RCC 7860 (cell line): ENCODE results near the gene EPS8.
A peak's percentile ranks its signal among the peaks of the same experiment; 100 is the strongest.
"Not testable (repeated sequence)": the region's sequence is repeated elsewhere in the genome, so short reads cannot be mapped to it uniquely, and the experiment has no call there.

ENCODE experiments used
- DNase-seq: peaks from one replicate; pipeline ENCODE4 v3.0.0-alpha.2; 2015; ENCODE audit warnings: low spot score
- FAIRE-seq: peaks from 2 replicates; lab custom pipeline; 2012; peaks lifted over from hg19 to GRCh38; lab: Jason Lieb, UNC

EPS8 gene

DNA sequence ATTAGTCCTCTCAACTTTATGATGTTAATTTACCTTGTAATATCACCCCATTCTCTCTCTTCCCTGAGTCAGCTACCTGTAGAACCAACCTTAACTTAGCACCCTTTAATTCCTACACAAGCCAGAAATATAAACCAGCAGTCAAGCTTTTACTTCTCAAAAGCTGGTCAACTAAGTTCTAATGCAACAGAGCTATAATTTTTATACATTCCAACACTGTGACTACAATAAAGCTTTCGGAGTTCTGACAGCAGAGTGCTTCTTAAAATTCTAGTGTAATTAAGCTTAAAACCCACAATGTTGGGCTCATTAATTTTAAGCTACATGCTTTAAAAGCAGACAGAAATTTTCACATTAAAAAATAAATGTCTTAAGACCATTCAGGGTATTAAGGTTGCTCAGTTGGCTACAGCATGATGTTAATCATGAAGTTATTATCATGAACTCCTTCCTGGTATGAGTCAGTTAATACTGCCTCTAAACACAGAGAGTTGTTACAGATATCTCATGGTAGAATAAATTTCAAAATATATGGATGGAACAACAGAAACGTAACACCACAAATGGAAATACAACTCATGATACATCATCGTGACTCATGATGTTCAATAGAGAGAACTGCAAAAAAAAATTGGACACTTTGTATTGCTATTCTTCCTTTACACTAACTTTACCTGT lies 126.7 kb downstream of the EPS8 start:
- FAIRE-seq (peak; percentile 96), DNase-seq (peak; percentile 89)

DNA sequence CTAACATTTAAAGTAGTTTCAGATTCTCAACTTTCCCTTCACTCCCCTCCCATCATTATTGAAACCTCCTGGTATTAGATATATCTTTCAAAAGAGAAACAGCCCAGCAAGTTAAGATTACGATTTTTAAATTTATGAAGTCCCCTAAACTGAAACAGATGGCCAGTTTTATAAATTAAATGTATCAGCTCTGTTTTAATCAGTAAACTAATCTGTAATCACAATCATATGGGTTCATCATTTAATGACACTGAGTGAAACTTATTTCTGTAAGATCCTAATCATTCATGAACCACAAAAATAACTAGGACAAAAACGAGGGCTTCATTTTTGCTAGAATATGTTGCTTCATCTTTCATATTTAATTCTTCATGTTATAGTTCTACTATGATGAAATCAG lies 137.8 kb downstream of the EPS8 start:
- no peak for FAIRE-seq
- no peak for DNase-seq

DNA sequence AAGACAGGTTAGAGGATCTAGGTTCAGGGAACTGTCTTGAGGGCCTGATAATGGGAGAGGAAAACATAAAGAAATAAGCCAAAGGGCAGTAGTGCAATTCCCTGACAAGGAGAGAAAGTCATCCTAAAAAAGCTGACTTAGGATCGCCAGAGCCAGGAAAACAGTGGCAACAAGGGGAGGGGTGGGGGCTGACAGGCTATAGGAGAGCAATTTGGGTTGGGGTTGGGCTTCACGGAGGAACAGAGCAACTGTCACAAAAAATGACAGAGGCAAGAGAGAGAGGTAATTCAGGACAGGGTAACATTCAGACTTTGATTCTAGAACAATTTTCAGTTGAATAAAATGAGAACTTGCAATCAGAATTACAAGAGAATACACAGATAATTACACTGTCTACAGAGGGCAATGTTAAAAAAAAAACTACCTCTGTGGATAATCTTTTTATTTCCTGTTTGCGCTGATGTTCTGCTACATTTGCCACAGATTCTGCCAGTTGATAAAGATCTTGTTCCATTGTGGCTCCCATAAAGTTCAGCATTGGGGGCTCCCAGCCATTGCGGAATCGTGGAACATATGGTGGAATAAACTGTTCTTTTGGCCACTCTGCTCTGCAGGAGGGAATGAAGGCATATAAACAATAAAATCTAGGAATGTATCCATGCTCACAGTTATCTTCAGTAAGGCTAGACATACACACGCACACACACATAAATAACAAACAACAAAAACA lies 138.6 kb downstream of the EPS8 start:
- FAIRE-seq (no peak), DNase-seq (no peak)

DNA sequence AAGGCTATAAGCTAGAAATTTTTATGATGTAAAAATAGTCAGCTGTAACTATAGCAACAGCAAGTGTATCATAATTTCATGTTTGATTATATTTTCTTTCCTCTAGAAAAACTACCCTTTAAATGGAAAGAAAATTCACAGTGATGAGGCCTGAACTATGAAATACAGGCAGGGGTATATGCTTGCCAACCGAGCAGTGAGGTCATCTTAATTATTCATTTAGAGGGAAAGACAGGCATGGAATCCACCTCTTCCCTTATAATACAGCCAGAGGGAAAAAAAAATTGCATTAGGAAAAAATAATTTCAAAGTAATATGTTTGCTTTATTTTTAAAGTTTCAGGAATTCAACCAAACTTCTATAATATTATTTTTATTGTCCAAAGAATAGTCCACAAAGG lies 139.8 kb downstream of the EPS8 start:
- FAIRE-seq: no peak

DNA sequence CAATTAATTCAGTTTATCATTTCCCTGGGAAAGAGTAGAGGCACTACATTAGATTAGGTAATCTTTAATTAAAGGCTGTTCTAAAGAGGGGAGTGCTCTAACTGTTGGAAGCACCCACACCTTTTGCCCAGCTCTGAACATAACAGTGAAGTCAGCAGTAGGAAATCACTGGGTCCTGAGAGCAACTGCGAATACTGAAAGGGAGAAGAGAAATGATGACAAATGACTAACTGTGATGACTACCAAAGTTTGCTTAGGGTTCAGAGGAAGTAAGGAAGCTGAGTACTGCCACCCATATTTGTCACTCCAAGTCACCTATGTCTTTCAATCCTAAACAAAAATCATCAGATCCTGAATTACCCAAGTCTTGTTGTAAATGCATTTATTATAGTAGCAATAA lies 140.6 kb downstream of the EPS8 start:
- DNase-seq (no peak), FAIRE-seq (no peak)

More for the DNA sequence above, 139.8 kb downstream of the EPS8 start:
- DNase-seq: no peak

DNA sequence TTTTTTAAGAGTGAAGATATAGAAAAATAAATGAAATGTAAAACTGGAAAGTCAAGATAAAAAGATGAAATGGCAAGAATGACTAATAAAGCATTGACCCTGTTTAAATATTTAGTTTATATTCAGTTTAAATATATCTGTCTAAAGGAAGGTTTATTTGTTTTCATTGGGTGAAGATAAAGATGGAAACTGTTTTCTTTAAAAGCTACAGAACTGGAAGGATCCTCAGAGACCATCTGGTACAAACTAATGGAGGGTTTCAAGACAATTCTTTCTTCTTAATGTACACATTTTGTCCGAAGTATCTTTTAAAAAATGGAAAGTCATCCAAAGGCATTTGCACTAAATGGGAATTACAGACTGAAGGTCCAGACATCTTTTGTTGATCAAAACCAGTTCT lies 142.6 kb downstream of the EPS8 start:
- FAIRE-seq (no peak), DNase-seq (no peak)

DNA sequence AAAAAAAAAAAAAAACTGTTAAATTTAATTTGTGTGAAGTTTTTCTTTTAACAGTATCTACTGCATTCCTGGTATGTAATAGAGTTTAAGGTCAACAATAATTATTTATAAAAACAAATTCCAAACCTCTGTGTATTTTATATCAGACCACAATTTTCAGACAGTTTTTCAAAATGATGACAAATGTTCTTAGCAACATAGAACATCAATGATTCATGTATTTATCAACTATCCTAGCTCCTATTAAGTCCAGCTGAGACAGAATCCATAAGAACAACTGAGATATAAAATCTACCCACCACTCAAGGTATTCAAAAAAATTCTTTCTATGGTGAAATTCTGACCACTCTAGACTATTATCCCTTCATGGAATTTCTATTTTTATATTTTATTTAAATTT lies 144.5 kb downstream of the EPS8 start:
- DNase-seq (no peak), FAIRE-seq (no peak)

DNA sequence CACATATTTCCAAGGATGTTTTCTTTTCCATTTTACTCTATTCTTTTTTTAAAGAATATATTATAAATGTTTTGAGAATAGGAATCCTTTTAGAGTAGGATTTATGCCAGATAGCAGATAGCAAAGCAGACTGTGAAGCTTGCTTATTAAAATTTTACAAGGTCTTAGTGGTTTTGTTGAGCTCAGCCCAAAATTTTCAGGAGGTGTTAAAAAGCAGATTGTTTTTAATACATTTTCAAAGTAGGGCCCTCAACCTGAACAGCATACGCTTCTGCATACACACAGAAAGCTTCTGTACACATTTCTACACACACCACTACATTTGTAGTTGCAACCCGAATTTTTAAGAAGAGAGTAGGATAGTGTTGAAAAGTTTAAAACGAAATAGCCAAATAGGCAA lies 151.0 kb downstream of the EPS8 start:
- DNase-seq (no peak), FAIRE-seq (no peak)

DNA sequence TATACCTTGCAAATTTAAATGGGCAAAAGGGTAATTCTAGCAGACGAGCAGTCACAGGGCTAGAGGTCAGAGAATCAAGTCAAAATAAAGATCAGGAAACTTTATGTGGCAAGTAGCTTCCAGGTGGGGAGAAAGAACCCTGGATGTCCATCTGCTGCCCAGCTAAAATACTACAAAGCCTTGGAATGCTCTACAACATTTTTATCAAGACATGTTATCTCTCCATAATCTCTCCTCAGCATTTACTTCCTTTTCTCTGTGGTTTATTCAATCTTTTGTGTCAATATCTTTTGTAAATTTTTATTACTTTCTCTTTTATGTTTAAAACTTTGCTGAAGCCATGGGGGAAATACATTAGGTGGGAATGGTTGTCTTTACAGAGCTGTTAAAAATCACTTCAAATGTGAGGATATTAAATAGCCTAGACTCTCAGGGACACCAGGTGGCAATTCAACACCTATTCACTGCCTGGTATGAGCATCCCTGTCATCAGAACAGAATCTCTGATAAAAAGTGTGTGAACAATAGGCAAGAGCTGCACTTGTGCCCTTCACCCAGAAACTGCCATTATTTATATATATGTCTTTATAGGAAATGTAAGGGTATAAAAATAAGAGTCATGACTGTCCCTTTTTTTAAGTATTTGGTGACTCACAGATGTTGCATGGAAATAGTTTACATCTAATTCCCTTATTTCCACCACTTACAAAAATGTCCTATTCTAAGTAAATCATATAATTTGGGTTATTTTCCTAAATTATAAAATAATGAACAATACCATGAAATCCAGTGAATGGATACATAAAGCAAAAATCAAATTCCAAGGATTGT lies 152.9 kb downstream of the EPS8 start:
- FAIRE-seq (no peak), DNase-seq (no peak)

DNA sequence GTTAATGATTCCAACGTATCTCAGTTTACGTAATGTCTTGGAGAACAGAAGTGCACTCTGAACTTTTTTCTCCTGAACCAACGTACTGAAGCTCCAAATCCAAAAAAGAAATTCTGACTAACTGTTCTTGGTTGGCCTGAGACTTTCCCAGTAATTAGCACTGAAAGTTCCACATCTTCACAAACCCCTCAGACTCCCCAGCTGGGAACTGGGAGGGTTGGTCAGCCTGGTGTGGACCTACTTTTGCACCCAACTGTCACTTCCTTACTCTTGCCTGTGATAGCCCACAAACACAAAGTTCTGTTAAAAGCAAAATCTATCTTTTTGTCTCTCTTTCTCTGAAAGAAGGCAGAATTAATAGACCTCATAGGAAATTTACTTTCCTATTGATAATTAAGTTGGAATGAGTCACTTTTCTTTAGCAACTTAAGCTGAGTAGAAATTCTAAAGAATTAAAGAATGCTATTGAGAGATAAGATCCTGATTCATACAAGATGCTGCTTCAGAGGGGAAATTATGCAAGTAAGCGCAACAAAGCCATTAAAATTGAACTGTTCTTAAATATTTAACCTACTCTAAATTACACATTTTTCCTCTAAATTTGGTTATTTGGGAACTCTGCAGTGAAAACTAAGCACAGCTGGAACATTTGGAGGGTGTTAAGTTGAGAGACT lies 155.0 kb downstream of the EPS8 start:
- FAIRE-seq (no peak), DNase-seq (no peak)

DNA sequence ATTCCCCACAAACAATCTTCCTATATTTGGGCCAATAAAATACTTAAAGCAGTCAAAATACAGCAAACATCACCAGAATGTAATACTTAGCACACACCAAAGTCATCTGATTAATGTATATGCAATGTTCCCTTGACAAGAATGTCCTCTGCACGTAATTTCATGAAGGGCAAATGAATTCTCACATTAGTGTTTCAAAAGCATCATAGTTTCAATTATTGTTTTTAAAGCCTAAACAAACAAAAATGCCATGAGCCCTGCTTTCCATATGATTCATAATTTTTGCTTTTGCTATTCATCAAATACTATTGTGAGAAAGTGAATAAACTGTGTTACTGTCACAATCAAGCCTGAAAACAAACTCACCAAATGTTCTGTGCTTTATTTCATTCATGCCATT lies 156.0 kb downstream of the EPS8 start:
- FAIRE-seq: no peak
- DNase-seq: no peak

DNA sequence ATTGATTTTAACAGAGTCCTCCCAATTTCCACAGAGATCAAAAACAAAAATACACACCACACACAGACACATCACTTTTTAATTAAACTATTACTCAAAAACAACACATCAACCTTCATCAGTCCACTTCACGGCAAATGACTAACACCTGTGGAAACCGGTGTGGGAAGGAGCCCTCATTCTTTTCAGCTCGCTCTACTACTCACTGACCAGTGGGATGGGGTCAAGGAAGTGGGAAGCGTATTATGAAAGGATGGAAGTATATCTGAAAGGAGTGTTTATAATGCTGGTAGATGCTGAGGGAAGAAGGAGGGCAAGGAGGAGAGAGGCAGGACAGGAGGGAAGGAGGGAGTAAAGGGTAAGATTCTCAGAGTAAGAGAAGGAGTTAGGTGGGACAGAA lies 156.5 kb downstream of the EPS8 start:
- FAIRE-seq (no peak), DNase-seq (no peak)

DNA sequence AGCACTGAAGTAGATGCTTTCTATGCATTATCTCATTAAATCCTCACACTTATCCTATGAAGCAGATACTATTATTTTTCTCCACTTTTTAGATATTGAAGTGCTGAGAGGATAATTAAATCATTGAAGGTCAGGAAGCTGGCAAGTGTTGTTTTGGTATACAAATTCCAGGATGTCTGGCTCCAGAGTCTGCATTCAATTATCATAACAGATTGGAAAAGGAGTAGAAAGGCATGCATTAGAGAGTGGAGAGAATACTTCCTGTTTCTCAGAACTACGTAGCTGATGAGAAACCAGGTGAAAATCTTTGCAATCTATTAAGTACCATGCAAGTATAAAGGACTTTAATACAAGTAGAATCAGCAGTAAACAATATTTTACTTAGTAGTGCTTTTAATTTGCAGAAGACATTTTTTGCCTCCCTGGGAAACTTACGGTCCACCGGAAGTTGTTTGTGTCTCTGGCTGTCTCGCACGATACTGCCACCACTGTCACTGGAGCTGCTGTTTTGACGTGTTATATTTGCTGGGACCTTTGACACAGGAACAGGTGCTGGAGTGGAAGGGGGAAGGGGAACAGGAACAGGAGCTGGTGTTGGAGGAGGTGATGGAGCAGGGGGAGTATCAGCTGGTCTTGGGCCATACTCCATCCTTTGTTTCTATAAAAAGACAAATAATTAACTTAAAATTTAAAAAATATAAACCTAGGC lies 158.0 kb downstream of the EPS8 start:
- no peak for FAIRE-seq
- no peak for DNase-seq

DNA sequence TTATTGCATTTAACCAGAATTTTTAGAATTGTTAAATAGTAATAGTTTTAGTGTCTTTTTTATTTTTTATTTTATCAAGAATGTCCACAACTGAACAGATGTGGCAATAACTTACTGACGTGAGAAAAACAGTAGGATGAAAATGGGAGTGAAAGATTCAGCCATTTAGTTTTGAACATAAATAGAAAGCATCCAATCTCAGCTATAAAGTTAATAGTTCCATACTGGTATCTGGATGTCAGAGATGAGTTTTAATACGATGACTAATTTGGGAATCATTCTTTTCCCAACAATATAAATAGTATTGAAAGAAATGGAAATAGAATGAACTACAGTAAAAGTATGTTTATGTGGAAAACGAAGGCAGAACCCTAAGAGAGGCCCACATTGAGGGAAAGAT lies 159.4 kb downstream of the EPS8 start:
- DNase-seq: no peak
- FAIRE-seq: peak; percentile 5

DNA sequence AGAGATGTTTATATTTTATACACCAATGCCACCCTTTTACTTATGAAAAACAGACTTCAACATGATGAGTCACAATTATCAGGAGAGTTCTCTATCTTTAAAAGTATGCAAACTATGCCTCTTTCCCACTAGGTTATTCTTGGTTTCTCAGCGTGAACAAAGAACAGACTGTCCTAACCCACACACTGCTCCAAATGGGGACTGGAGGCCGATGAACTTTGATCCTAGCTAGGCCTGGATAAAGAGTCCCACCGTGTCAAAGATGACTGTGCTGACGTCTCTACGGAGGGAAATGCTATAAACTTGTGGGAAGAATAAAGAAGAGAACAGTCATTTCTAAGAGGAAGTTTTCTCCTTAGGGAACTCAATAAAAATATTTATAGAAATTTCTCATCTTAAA lies 160.1 kb downstream of the EPS8 start:
- DNase-seq (peak; percentile 85), FAIRE-seq (peak; percentile 92)

DNA sequence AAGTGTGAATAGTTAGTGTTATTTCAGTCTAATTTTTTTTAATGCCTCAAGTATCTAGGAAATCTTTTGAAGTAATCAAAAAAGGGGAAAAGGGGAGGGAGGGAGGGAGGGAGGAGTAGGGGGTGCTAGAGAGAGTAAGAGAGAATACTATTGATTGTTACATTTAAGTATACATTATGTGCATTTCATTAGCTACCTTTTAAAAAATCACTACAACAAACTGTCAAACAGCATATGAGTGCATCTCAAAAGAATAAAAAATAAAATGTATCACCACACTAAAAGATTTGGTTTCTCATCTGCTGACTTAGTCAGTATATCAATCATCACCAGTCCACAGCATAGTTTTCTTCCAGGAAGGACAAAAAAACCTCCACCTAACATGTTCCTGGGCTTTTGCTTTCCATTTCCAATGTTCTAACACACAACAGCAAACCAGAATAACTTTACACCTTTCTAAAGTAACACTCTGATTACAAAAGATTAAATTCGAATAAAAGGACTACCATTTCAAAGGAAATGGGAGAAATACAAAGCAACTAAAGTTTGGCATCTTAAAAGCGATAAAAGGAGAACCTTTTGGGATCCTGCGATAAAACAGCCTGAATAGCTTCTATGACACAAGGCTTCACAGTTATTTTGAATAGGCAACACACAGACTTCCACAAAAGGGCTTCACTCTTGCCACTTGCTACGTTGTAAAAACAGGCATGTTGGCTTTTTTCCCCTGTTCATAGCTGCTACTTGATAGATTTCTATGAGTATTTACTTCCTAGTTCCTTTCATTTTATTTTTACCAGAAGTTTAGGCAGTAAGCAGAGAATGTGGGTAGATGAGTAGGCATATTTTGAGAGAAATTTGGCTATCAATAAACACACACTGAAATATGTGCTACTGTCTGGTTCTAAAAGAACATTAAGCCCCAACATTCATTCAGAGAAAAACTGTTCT lies 160.9 kb downstream of the EPS8 start:
- FAIRE-seq: no peak

DNA sequence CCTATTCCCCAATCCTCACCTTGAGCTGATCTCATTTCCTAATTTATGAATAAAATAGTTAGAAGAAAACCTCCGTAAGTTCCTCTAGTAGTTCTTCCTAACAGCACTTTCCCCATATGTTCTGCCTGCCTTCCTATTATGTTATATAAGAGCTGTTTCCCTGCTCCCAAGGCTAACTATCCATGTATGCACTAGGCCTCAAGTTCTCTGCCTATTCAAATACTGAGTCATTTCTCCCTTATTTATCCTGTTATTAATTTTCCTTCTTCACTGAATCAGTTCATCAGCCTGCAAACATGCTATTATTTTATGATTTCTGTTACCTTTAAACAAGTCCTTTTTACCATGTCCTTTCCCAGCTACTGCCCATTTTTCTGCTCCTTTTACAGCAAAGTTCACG lies 164.1 kb downstream of the EPS8 start:
- FAIRE-seq (no peak), DNase-seq (no peak)

More for the DNA sequence above, 160.9 kb downstream of the EPS8 start:
- DNase-seq: no peak

DNA sequence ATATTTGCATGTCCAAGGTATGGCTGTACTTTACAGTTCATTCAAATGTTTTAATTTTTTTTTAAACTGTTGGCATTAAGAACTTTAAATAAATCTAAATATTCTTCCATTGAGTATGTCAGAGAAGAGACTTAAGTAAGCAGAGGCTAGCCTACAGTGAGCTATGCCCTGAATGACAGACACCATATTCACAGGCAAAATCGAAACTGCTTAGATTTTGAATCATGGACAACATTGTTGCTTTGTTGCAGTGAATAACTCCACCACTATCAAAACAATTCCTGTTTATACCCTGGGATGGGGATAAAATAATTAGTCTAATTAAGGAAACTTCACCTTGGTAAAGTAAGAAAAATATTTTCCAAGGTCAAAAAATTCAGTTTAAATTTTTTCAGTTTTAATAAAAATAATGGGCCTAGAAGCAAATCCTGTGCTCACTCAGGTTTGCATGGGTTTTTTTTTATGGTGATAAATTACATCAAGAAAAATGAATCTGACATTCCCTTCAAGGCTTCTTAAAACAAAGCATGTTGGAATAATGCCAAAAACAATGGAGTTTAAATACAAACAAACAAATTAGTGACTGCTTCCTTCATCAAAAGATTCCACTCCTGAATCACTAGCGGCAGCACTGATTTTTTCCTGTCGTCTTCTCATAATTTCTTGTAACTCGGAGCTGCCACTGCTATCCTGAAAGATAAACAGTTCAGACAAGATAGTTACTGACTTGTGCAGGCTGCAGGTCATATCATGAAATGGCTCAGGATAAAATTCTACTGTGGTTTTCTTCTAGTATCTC lies 168.2 kb downstream of the EPS8 start:
- DNase-seq (no peak), FAIRE-seq (no peak)

DNA sequence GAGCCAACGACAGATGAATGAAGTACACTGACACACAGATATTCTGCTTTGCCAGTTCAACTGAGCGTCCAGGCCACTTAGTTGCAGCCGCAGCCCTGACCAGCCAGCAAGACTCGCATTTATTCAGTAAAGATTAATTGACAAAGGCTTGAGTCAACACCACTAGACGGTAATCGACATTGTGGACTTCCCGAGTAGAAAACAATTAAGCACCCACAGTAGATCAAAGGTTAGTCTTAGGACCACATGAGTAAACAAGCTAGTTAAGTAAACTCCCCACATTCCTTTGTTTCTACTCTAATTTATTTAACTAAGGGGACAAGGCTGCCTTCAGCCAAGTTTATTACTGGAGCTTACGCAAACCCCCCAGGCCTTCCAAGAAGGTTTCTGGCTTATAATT lies 172.7 kb downstream of the EPS8 start:
- not testable (repeated sequence) for FAIRE-seq, DNase-seq
